Fibroblast of skin of back (primary cell): ENCODE data around the gene MGRN1.

Experiments
- DNase-seq: peaks from one replicate; pipeline ENCODE4 v3.0.0-alpha.2; 2013

Gene MGRN1

GRCh38 chr16:4700380-4700996, 75.9 kb downstream of the MGRN1 start:
- no peak for DNase-seq

DNA sequence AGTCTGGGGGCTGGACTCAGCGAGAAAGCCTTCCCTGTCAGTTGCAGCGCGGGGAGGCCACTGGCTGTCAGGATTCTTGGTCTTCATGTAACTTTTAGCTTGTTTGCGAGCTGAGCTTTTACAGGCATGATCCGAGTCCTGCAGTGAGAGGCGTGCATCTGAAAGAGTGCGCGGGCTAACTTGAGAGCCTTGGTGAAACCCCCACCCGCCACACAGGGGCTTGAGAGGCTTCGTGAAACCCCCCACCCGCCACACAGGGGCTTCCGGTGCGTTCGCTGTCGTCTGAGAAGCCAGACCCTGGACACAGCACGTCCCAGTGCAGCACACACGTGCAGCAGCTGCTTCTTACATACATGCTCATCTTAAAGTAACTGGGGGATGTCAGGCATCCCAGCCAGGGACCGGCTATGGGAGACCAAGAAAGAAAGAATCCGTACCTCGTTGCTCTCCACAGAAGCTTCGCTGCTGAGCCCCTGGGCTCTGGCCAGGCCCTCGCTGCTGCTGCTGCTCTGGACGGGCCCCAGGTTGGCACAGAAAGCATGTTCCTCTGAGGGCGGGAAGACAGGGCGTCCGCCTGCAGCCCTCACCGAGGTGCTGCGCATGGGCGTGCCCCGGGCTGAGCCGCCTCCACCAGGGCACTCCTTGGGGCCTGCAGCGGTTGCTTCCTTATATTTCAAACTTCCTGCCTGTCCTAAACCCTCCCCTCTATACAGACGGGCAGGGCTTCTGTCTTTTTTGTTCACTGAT, 76.5 kb downstream of the MGRN1 start:
- no peak for DNase-seq

DNA sequence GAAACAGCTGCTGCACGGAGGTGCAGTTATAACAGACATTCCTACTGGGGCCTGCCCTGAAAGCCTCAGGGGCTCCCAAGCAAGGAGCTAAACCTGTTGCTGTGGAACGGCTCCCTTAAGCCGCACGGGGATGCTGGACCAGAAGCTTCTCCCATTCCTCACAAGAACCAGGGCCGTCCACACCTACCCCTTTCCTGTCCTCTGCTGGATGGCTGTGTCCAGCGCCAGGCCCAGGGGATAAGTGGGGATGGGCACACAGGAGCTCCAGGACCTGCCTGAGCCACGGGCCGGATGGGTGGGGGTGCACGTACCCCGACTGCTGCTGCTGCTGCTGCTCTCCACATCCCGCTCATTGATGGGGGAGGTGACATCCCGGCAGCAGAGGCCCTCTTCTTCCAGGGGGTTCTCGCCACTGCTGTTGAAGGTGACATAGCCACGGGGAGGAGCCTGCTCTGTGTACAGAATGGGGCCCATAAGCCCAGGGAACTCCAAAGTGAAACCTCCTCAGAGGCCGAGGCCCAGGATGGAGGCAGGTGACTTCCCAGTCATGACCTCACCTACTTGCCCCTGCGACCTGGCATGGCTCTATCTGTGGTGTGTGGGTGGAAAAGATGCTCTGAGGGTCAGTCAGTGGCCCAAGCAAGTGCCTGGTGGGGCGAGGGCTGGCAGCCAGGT, 77.3 kb downstream of the MGRN1 start:
- DNase-seq = no peak

- no peak for DNase-seq
Observed at GRCh38 chr16:4702466-4702808, 77.8 kb downstream of the MGRN1 start.

DNA sequence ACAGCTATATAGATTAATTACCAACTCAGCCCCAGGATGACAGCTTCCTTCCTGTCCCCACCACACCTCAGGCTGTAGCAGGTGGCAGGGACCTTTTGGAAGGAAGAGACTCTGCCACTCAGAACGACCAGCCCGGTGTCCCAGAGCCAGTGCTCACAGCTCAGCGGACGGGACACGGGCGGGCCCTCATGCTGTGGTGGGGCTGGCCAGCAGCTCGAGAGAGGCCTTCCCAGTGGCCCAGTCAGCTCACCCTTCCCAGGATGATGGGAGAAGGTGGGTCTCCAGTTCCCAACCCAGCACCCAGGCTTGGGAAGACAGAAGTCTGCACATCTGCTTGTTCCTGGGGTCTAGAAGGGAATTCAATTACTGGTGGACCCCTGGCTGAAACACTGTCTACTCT, 79.3 kb downstream of the MGRN1 start:
- DNase-seq = no peak

DNA sequence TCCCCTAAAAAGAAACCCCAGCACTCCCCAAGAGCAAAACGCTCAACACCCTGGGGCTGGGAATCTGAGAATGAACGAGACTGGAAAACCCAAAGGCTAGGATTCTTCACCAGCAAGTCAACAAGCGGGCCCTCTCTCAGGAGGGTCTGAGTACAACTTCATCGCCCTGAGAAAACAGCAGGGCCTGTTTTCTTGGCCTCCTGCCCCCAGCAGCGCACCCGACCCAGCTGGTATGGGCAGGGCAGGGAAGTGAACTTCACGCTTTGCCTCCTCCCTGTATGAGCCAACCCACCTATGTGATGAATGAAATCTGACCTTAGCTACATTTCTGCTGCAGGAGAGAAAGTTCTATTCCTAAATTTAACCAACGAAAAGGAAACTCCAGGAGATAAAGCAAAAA, 79.9 kb downstream of the MGRN1 start:
- no peak for DNase-seq

DNA sequence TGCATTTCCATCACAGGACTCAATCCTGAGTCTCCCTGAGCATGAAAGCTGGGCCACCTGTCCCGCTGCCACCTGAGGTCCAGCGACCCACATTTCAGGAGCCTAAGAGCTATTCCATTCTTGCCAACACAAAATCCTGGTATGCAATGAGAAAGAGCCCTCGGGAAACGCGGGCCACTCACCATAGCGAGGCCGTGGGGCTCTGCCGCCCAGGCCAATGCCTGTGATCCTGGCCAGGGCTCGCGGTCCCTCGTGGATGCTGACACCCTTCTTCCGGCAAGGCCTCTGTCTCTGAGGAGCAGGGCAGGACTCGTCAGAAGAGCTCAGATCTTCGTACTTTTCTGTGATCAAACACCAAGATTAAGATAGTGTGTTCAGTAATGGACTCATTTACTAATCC, 80.3 kb downstream of the MGRN1 start:
- no peak for DNase-seq

DNA sequence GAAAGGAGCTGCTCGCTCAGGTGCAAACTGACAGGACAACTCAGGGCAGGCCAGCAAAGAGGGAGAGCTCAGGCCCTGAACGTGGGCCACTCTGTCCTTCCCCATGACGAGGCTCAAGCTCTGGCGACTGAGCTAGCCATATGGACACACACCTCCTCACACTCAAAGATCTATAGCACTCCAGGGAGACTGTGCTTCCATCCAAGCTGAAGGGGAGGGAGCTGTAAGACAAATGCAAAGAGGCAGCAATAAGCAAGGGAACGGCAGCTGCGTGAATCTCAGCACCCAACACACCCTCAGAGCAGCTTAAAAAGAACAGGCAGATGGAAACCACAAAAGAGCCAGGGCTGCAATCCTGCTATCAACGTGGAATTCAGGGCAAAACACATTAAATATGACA, 82.2 kb downstream of the MGRN1 start:
- DNase-seq = no peak

GRCh38 chr16:4709481-4709880, 84.9 kb downstream of the MGRN1 start:
- peak; percentile 22 for DNase-seq

- no peak for DNase-seq
Observed at GRCh38 chr16:4713663-4714501, 89.3 kb downstream of the MGRN1 start.

DNA sequence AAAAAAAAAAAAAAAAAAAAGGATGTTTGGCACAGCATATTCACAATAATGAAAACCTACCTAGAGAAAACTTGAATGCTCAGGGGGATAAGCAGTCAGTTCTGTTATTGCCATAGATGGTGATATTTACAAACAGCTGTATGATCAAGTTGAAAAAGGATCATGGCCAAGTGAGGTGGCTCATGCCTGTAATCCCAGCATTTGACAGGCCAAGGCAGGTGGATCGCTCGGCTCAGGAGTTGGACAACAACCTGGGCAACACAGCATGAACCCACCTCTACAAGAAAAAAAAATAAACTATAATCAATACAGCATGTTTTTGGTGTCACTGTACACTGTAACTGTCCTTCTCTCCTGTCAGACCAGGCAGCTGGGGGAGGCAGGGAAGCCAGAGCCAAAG, 90.4 kb downstream of the MGRN1 start:
- DNase-seq = no peak

- DNase-seq = no peak
Observed at GRCh38 chr16:4718466-4718865, 93.8 kb downstream of the MGRN1 start.

DNA sequence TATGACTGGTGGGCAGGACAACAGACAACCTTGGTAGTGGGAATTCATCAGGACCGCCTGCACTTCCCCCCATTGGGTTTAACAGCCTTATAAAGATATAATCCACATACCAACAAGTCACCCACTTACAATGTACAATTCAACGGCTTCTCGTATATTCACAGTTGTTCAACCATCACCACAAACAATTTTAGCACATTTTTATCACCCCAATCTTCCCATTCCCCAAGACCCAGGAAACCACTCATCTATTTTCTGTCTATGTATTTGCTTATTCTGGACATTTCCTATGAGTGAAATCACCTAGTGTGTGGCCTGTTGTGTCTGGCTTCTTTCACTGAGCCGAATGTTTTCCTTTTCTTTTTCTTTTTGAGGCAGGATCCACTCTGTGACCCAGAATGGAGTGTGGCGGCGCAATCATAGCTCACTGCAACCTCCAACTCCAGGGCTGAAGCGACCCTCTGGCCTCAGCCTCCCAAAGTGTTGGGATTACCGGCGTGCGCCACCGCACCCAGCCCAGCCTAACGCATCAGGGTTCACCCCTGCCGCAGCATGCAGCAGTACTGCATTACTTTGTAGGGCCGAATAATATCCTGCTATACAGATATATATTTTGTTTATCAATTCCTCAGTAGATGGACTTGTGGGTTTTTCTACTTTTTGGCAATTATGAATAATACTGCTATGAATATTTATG, 98.6 kb downstream of the MGRN1 start:
- no peak for DNase-seq

GRCh38 chr16:4724661-4725270, 100.1 kb downstream of the MGRN1 start:
- no peak for DNase-seq

- no peak for DNase-seq
Observed at GRCh38 chr16:4726616-4727015, 102.0 kb downstream of the MGRN1 start.

DNA sequence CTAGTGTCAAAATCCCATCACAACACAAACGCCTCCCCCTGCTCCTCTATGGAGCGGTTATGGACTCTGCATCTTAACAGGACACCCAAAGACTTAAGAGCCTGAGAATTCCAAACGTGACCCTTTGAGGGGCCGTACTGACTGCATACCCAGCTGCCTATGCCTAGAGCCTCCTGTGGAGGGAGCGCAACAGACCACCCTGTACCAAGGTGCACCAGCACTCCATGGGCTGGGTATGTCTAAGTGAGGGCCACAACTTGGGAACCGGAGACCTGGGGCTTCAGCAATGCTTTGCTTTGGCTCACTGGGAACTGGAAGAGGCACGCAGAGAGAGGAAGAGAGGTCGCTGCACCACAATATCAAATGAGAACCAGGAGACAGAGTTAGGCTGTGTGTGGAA, 104.0 kb downstream of the MGRN1 start:
- no peak for DNase-seq

DNA sequence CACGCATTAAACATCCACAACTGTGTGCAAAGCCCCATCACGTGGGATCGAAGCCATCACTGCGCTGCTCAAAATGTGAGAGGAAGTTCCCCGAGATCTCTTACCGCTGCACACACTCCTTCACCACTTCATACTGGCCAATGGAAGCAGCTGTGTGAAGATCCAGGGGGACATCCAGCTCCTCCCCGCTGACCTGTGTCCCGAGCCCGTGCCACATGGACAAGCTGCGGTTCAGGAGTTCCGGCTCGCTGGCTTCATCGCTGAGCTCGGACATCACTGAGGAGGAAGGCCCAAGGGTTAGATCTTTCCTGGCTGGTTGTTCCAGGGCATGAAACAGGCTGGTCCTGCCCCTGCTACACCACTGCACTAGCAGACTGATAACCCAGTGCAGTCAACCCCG, 105.2 kb downstream of the MGRN1 start:
- no peak for DNase-seq

DNA sequence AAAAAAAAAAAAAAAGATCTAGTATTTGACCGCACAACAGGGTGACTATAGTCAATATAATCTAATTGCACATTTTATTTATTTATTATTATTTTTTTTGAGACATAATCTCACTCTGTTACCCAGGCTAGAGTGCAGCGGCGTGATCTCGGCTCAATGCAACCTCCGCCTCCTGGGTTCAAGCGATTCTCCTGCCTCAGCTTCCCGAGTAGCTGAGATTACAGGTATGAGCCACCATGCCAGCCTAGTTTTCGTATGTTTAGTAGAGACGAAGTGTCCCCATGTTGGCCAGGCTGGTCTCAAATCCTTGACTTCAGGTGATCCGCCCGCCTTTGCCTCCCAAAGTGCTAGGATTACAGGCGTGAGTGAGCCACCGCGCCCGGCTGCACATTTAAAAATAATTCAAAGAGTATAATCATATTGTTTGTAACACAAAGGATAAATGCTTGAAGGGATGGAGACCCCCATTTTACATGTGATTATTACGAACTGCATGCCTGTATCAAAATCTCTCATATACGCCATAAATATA, 108.7 kb downstream of the MGRN1 start:
- no peak for DNase-seq

DNA sequence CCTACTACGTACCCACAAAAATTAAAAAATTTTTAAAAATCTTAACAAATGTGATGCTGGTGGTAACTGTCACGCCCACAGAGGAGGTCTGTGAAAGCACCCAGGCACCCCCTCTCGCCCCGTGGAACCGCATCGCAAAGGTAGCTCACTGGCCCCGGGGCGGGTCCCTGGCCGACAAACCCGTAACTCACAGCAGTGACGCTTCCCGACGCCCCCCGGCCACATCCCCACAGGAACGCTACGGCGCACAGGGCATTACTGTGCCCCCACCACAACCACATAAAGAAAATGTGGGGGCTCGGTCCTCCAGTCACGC, 109.1 kb downstream of the MGRN1 start:
- no peak for DNase-seq

- DNase-seq = peak; percentile 99
Observed at GRCh38 chr16:4734063-4734729, 109.6 kb downstream of the MGRN1 start, which contains the start of the genes ANKS3 and DNAAF8. ANKS3 (minus strand) TSS chr16:4734271; CDS start chr16:4730149, 4,122 bp downstream. DNAAF8 (plus strand) TSS chr16:4734537; CDS start chr16:4736515, 1,978 bp downstream.
